Putamen (tissue), 1 donor: ENCODE measurements around the gene RAD23B.

Experiments
- DNase-seq: peaks from one replicate; pipeline ENCODE4 v3.0.0-alpha.2; 2016; ENCODE audit warnings: low spot score

Gene RAD23B

DNA sequence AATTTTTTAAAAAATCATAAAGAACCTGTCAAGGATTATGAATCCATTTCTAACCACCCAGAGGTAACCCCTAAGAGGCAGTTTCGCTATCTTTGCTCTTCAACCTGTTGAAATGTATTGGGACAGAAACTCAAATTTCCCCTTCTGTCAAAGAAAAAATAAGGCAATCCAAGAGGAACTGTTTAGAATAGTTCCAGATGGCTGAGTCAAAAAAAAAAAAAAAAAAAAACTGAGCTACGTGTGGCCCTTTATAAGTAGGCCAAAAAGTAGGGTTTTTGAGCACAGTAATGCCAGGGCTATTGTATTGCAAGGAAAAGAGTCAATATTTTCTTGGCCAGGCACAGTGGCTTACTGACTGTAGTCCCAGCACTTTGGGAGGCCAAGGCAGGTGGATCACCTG lies 94.9 kb downstream of the RAD23B start:
- DNase-seq, result no peak
